Ovary (tissue), 3 donors: ENCODE results near the gene URGCP.

Source experiments
- CTCF ChIP-seq, 3 donors: fragments of 450-650 bp in 2 of 3; fragments of 200-600 bp in 1 of 3; IDR thresholded peaks; one replicate each; pipeline versions ENCODE4 v1.5.1 to v1.8.0; 2016 to 2022; ENCODE audit warnings: antibody characterized with exemption in 3 of 3, mild to moderate bottlenecking in 1 of 3
- EP300 ChIP-seq: sonication (generic); formaldehyde crosslinking; IDR thresholded peaks from one replicate; pipeline ENCODE4 v1.6.1; 2017; ENCODE audit warnings: antibody characterized with exemption
- POLR2A ChIP-seq: fragments of 450-650 bp; IDR thresholded peaks from one replicate; pipeline ENCODE4 v1.6.1; 2017; ENCODE audit warnings: antibody characterized with exemption, mild to moderate bottlenecking, moderate library complexity
- donor health status: DM: no; HTN: no; CAD: no.

GRCh38 chr7:43927810-43928209 lies 21.4 kb upstream of the URGCP start:
- TF ChIP-seq CTCF (IDR thresholded peaks at IDR 0.05) (no peak), POLR2A (no peak), EP300 (no peak)
